ENCODE measurements around the gene TACC2. TPM values are rescaled to one million over a fixed set of nuclear protein-coding genes. Genes with fewer than 3 reads are reported as not detected.

Gene TACC2
- total and polyA plus RNA-seq, 9 of the 15 experiments (the other 6 are each of a cell fraction or from before 2014, with no cell fraction given): under 0.01 to 0.35 (median 0.03) TPM; not detected in 6

DNA sequence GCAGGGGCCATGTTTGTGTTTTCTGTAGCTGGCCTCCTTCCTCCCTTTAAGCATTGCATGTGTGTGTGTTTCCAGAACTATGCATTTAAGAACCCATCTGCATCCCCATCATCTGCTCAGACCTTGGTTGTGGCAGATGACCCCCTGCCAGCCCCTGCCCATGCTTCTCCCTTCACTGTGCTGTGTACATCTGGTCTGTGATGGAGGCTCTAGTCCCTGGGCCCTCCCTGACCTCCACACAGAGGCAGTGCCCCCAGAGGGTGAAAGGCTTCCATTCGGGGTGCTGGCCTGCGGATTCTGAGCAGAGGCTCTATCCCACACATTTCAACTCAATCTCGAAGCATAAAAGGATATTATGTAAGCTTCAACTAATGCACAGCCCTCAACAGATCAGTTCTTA is 89.4 kb downstream of the TACC2 start (continued):
- TF ChIP-seq ERF (CRISPR knock-in tag; IDR thresholded peaks at IDR 0.05) (no peak), ILF3 (IDR thresholded peaks at IDR 0.05; ENCODE audit: borderline replicate concordance) (no peak), GABPB1 (CRISPR knock-in tag; IDR thresholded peaks at IDR 0.05) (no peak), SMAD1 (IDR thresholded peaks at IDR 0.05; ENCODE audit: low read depth, low read length, partially characterized antibody) (no peak), NCOR1 (IDR thresholded peaks at IDR 0.05) (no peak), IRF2 (CRISPR knock-in tag; IDR thresholded peaks at IDR 0.05) (no peak)
- TF ChIP-seq, protein P1, sequence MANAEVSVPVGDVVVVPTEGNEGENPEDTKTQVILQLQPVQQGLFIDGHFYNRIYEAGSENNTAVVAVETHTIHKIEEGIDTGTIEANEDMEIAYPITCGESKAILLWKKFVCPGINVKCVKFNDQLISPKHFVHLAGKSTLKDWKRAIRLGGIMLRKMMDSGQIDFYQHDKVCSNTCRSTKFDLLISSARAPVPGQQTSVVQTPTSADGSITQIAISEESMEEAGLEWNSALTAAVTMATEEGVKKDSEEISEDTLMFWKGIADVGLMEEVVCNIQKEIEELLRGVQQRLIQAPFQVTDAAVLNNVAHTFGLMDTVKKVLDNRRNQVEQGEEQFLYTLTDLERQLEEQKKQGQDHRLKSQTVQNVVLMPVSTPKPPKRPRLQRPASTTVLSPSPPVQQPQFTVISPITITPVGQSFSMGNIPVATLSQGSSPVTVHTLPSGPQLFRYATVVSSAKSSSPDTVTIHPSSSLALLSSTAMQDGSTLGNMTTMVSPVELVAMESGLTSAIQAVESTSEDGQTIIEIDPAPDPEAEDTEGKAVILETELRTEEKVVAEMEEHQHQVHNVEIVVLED (CRISPR knock-in tag; IDR thresholded peaks at IDR 0.05): no peak
- TF ChIP-seq, protein P2, sequence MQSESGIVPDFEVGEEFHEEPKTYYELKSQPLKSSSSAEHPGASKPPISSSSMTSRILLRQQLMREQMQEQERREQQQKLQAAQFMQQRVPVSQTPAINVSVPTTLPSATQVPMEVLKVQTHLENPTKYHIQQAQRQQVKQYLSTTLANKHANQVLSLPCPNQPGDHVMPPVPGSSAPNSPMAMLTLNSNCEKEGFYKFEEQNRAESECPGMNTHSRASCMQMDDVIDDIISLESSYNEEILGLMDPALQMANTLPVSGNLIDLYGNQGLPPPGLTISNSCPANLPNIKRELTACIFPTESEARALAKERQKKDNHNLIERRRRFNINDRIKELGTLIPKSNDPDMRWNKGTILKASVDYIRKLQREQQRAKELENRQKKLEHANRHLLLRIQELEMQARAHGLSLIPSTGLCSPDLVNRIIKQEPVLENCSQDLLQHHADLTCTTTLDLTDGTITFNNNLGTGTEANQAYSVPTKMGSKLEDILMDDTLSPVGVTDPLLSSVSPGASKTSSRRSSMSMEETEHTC (IDR thresholded peaks at IDR 0.05): no peak
